Stimulated activated naive CD8-positive, alpha-beta T cell treated with anti-CD3 and anti-CD28 coated beads, Interleukin-15, Interleukin-2, amounts not matched to agents 100 ng/mL and 50 ng/mL, for 24 hours (primary cell): Measurements from ENCODE around the gene REXO4.
"Not testable (repeated sequence)": the region's sequence is repeated elsewhere in the genome, so short reads cannot be mapped to it uniquely, and the experiment has no call there.

Experiments used
- H3K27ac Mint-ChIP-seq: one replicate; pipeline ENCODE4 v1.8.0; 2021; ENCODE audit warnings: mild to moderate bottlenecking, mixed read lengths
- H3K27me3 Mint-ChIP-seq: one replicate; pipeline ENCODE4 v1.8.0; 2021; ENCODE audit warnings: mixed read lengths
- H3K36me3 Mint-ChIP-seq: one replicate; pipeline ENCODE4 v1.8.0; 2021; ENCODE audit warnings: low read depth, mixed read lengths
- H3K4me1 Mint-ChIP-seq: one replicate; pipeline ENCODE4 v1.8.0; 2021; ENCODE audit warnings: low read depth, mixed read lengths
- H3K4me3 Mint-ChIP-seq: one replicate; pipeline ENCODE4 v1.8.0; 2021; ENCODE audit warnings: mild to moderate bottlenecking, mixed read lengths
- H3K9me3 Mint-ChIP-seq: one replicate; pipeline ENCODE4 v1.8.0; 2021; ENCODE audit warnings: mixed read lengths

REXO4 gene

DNA sequence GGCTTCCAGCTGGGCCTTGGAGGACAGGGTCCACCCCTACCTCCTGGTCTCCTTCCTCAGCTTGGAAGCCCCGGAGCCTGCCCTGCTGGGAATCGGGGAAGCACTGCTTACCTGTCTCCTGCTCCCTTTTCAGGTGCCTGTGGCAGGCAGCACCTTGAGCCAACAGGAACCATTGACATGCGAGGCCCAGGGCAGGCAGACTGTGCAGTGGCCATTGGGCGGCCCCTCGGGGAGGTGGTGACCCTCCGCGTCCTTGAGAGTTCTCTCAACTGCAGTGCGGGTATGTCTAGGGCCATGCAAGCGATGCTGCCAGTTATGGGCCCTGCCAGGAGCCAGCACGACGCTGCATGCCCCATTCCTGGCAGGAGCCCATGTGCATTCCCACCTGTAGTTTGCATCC lies 38.1 kb upstream of the REXO4 start:
- H3K4me1 Mint-ChIP-seq = peaks cover 9% of the 10 kb centered on the region
- no peak overlapping the region for H3K27ac Mint-ChIP-seq
- no peaks in the 10 kb centered on the region for H3K36me3 Mint-ChIP-seq
- H3K9me3 Mint-ChIP-seq = no peaks in the 10 kb centered on the region
- no peaks in the 10 kb centered on the region for H3K27me3 Mint-ChIP-seq
- no peak overlapping the region for H3K4me3 Mint-ChIP-seq

DNA sequence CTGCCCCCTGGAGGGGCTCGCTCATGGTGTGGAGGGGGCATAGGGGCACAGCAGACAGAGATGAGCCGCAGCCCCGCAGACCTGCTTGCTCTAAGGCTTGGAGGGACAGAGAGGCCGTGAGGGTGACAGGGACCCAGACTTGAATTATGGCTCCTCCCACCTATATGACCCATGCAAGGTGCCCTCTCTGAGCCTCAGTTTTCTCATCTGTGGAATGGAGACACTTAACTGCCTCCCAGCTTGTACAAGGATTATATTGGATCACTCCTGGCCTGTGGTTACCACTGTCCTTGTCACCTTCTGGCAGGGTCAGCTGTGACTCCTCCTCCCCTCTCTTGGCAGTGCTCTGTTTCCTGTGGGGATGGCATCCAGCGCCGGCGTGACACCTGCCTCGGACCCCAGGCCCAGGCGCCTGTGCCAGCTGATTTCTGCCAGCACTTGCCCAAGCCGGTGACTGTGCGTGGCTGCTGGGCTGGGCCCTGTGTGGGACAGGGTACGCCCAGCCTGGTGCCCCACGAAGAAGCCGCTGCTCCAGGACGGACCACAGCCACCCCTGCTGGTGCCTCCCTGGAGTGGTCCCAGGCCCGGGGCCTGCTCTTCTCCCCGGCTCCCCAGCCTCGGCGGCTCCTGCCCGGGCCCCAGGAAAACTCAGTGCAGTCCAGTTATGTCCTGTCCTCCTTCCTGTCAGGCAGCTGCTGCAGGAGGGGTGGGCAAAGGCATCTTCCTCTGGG lies 37.3 kb upstream of the REXO4 start:
- Mint-ChIP-seq H3K36me3 (no peaks in the 10 kb centered on the region), H3K27ac (no peak overlapping the region), H3K4me1 (peaks cover 4% of the 10 kb centered on the region), H3K27me3 (no peaks in the 10 kb centered on the region), H3K9me3 (no peaks in the 10 kb centered on the region), H3K4me3 (no peak overlapping the region)

DNA sequence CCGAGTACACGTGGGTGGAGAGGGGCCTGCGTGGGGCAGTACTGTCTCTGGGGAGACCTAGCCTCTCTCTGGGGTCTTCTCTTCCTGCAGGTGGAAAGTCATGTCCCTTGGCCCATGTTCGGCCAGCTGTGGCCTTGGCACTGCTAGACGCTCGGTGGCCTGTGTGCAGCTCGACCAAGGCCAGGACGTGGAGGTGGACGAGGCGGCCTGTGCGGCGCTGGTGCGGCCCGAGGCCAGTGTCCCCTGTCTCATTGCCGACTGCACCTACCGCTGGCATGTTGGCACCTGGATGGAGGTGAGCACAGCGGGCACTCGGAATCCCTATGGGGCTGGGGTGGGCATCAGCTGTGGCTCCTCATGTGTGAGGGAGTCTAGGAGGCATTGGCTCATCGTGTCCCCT lies 36.5 kb upstream of the REXO4 start:
- H3K27ac Mint-ChIP-seq = no peak overlapping the region
- no peaks in the 10 kb centered on the region for H3K27me3 Mint-ChIP-seq
- no peak overlapping the region for H3K4me3 Mint-ChIP-seq
- H3K36me3 Mint-ChIP-seq = no peaks in the 10 kb centered on the region
- H3K9me3 Mint-ChIP-seq = no peaks in the 10 kb centered on the region
- peaks cover 3% of the 10 kb centered on the region for H3K4me1 Mint-ChIP-seq

DNA sequence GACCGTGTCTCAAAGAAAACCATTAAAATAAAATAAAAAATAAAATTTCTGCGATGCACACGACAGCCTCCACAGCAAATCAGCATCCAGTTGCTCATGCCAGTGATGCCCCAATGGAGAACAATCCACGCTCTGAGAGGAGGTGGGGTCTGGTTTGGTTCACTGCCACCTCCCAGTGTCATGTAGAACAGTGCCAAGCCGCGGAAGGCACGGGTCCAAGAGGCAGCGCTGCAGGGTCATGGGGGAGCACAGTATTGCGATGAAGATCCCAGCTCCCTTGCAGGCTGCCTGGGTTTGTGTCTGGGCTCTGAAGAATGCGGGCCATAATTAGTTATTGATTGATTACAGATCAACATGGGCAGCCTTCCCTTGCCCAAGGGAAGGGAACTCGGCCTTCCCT lies 35.8 kb upstream of the REXO4 start:
- Mint-ChIP-seq H3K27me3 (no peaks in the 10 kb centered on the region), H3K4me1 (no peaks in the 10 kb centered on the region), H3K27ac (no peak overlapping the region), H3K36me3 (no peaks in the 10 kb centered on the region), H3K4me3 (no peak overlapping the region), H3K9me3 (no peaks in the 10 kb centered on the region)

DNA sequence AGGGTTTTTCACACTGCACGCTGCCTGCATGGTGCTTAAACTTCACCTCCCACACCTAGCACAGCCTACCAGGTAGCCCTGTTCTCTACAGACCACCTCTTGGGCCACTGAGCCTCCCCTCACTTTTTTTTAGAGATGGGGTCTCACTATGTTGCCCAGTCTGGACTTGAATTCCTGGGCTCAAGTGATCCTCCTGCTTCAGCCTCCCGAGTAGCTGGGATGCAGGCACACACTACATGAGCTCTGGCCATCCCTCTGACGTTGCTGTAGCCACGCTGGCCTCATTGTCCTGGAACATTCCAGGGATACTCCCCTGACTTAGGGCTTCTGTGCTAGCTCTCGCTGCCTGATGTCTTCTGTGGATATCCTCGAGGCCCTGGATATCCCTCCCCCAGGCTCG lies 34.8 kb upstream of the REXO4 start:
- H3K4me1 Mint-ChIP-seq = no peaks in the 10 kb centered on the region
- H3K27me3 Mint-ChIP-seq = no peaks in the 10 kb centered on the region
- H3K9me3 Mint-ChIP-seq = no peaks in the 10 kb centered on the region
- H3K4me3 Mint-ChIP-seq = no peak overlapping the region
- no peak overlapping the region for H3K27ac Mint-ChIP-seq
- no peaks in the 10 kb centered on the region for H3K36me3 Mint-ChIP-seq

DNA sequence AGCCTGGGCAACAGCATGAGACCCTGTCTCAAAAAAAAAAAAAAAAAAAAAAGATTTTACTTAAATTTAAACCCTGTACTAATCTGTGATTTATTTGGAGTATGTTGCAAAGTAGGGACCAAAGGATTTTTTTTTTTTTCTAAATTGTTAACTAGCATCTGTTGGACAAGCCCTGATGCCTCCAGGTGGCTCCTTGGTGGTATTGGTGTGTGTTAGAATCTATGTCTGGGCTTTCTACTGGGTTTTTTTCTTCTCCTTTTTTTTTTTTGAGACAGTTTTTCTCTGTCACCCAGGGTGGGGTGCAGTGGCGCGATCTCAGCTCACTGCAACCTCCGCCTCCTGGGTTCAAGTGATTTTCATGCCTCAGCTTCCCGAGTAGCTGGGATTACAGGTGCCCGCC lies 34.1 kb upstream of the REXO4 start:
- H3K4me3 Mint-ChIP-seq, H3K9me3 Mint-ChIP-seq, H3K36me3 Mint-ChIP-seq, H3K4me1 Mint-ChIP-seq, H3K27ac Mint-ChIP-seq, H3K27me3 Mint-ChIP-seq: not testable (repeated sequence)

DNA sequence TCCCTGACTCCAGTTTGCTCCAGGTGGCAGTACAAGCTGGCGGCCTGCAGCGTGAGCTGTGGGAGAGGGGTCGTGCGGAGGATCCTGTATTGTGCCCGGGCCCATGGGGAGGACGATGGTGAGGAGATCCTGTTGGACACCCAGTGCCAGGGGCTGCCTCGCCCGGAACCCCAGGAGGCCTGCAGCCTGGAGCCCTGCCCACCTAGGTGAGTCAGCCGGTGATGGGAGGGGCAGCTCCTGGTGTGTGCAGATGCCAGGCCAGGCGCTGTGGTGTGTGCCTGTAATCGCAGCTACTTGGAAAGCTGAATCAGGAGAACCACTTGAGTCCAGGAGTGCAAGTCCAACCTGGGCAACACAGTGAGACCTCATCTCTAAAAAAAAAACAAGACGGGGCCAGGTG lies 31.9 kb upstream of the REXO4 start:
- no peaks in the 10 kb centered on the region for H3K9me3 Mint-ChIP-seq
- no peak overlapping the region for H3K27ac Mint-ChIP-seq
- H3K27me3 Mint-ChIP-seq = no peaks in the 10 kb centered on the region
- H3K36me3 Mint-ChIP-seq = no peaks in the 10 kb centered on the region
- no peaks in the 10 kb centered on the region for H3K4me1 Mint-ChIP-seq
- H3K4me3 Mint-ChIP-seq = no peak overlapping the region

DNA sequence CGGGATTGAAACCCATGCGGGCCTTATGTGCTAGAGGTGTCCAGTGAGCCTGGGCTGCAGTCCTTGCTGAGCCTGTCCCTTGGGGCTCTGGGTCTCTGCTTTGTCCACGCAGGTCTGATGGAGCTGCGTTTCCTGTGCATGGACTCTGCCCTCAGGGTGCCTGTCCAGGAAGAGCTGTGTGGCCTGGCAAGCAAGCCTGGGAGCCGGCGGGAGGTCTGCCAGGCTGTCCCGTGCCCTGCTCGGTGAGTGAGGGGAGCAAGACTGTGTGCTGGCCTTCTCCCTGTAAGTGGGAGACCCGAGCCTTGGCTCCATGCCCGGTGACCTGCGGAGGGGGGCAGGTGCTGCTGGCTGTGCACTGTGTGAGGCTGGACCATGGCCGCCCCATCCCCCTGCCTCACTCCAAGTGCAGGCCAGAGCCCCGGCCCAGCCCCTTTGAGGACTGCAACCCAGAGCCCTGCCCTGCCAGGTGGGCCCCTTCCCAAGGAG lies 30.7 kb upstream of the REXO4 start:
- no peaks in the 10 kb centered on the region for H3K36me3 Mint-ChIP-seq
- H3K4me3 Mint-ChIP-seq = no peak overlapping the region
- no peak overlapping the region for H3K27ac Mint-ChIP-seq
- H3K27me3 Mint-ChIP-seq = no peaks in the 10 kb centered on the region
- no peaks in the 10 kb centered on the region for H3K4me1 Mint-ChIP-seq
- no peaks in the 10 kb centered on the region for H3K9me3 Mint-ChIP-seq

DNA sequence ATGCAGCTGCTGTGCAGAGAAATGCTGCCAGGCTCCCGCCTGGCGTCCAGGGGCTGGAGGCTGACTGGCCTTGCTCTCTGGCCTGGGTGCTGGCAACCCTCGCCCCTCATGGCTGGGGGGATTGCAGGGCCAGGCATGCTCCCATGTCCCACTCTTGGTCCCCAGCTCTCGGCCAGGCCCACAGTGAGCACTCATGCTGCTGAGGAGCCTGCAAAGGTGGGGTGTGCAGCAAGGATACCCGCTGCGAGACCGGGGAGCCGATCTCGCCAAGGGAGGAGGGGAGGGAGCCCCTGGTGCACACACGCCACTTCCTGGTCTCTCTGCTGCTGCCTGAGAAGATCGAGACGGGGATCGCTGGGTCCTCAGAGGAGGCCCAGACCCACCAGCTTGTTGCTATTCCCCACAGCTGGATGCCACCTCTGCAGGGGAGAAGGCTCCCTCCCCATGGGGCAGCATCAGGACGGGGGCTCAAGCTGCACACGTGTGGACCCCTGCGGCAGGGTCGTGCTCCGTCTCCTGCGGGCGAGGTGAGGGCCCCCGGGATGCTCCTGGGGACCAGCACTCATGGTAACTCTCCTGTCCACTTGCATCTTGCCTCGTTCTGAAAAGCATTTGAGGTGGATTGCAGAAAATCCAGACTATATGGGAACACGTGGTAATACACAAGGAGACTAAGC lies 27.6 kb upstream of the REXO4 start:
- H3K4me1 Mint-ChIP-seq = no peaks in the 10 kb centered on the region
- no peaks in the 10 kb centered on the region for H3K36me3 Mint-ChIP-seq
- no peak overlapping the region for H3K27ac Mint-ChIP-seq
- H3K27me3 Mint-ChIP-seq = no peaks in the 10 kb centered on the region
- no peaks in the 10 kb centered on the region for H3K9me3 Mint-ChIP-seq
- no peak overlapping the region for H3K4me3 Mint-ChIP-seq

DNA sequence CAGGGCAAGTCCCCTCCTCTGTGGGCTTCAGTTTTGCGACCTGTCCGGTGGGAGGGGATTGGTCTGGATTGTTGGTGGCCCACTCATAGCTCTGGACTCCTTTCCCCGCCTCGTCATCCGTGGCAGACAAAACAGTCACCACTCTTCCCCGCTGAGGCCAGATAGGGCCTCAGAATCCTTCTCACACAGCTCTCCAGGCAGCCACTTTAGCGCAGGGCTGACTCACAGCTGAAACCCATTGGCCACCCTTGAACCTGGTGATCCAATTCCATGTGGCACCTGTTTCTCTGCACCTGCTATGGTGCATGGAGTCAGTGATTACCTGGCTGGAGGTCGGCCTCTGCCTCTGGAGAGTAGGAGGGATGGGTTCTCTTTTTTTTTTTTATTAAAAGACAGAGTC lies 26.2 kb upstream of the REXO4 start:
- H3K9me3 Mint-ChIP-seq = no peaks in the 10 kb centered on the region
- no peaks in the 10 kb centered on the region for H3K27me3 Mint-ChIP-seq
- peaks cover 5% of the 10 kb centered on the region for H3K4me1 Mint-ChIP-seq
- H3K36me3 Mint-ChIP-seq = no peaks in the 10 kb centered on the region
- no peak overlapping the region for H3K27ac Mint-ChIP-seq
- no peak overlapping the region for H3K4me3 Mint-ChIP-seq

DNA sequence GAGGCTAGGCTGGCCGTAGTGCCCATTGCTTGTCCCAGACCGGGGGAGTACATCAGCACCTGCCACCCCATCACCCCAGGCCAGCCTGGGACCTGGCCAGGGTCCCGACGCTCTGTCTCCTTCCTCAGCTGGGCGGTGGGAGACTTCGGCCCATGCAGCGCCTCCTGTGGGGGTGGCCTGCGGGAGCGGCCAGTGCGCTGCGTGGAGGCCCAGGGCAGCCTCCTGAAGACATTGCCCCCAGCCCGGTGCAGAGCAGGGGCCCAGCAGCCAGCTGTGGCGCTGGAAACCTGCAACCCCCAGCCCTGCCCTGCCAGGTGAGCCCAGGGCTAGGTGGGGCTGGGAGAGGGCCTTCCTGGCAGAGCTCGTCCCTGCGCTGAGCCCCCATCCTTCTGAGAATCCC lies 25.4 kb upstream of the REXO4 start:
- peaks cover 5% of the 10 kb centered on the region for H3K4me1 Mint-ChIP-seq
- no peak overlapping the region for H3K4me3 Mint-ChIP-seq
- no peak overlapping the region for H3K27ac Mint-ChIP-seq
- H3K36me3 Mint-ChIP-seq = no peaks in the 10 kb centered on the region
- H3K27me3 Mint-ChIP-seq = no peaks in the 10 kb centered on the region
- H3K9me3 Mint-ChIP-seq = no peaks in the 10 kb centered on the region

DNA sequence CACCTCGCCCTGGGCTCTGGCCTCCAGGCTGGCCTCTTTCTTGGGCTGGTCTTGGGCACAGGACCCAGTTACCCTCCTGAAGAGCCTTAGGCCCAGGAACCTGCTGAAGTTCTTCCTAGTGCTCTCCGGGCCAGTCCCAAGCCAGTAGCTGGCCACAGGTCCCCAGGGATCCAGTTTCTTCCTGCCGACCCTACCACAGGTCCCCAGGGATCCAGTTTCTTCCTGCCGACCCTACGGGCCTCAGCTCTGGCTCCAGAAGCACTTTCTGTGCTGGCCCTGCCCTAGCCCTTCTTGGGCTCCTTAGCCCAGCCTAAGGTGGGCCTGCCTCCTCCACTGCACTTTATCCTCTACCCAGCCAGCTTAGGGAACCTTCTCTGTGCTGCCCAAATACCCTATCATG lies 23.8 kb upstream of the REXO4 start:
- no peak overlapping the region for H3K4me3 Mint-ChIP-seq
- no peaks in the 10 kb centered on the region for H3K27me3 Mint-ChIP-seq
- H3K27ac Mint-ChIP-seq = no peak overlapping the region
- peaks cover 5% of the 10 kb centered on the region for H3K4me1 Mint-ChIP-seq
- H3K36me3 Mint-ChIP-seq = no peaks in the 10 kb centered on the region
- no peaks in the 10 kb centered on the region for H3K9me3 Mint-ChIP-seq

DNA sequence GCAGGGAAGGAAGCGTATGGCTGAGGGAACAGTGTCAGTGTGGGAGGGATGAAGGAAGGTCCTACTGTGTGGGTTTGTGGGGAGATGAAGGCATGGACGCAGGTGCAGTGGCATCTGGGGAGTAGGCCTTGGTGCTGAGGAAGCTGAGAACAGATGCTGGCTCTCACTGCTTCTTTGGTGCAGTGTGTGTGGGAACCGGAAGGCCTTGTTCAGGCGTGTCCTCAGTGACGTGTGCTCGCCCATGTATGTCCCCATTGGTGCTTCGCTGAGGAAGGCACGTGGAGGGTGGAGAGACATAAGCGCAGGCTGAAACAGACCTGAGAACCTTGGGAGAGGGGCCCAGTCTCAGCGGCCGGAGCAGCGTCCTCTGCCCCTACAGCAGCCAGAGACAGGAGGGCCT lies 23.1 kb upstream of the REXO4 start:
- H3K4me3 Mint-ChIP-seq = no peak overlapping the region
- peaks cover 5% of the 10 kb centered on the region for H3K4me1 Mint-ChIP-seq
- H3K9me3 Mint-ChIP-seq = no peaks in the 10 kb centered on the region
- H3K36me3 Mint-ChIP-seq = no peaks in the 10 kb centered on the region
- H3K27ac Mint-ChIP-seq = no peak overlapping the region
- no peaks in the 10 kb centered on the region for H3K27me3 Mint-ChIP-seq

DNA sequence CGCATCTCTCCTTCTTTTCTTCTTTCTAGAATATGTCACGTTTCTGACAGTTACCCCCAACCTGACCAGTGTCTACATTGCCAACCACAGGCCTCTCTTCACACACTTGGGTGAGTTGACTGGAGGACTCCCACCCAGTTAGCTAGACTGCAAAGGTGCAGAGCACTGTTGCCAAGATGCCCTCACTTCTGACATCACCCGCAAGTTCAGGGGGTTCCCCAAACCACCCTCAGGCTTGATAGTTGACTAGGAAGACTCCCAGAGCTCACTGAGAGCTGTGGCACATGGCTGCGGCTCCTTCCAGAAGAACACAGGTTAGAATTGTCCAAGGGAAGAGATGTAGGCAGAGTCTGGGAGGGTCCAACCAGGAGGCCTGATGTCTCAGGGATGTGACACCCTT lies 21.5 kb upstream of the REXO4 start:
- Mint-ChIP-seq H3K4me3 (no peak overlapping the region), H3K27ac (no peak overlapping the region)

DNA sequence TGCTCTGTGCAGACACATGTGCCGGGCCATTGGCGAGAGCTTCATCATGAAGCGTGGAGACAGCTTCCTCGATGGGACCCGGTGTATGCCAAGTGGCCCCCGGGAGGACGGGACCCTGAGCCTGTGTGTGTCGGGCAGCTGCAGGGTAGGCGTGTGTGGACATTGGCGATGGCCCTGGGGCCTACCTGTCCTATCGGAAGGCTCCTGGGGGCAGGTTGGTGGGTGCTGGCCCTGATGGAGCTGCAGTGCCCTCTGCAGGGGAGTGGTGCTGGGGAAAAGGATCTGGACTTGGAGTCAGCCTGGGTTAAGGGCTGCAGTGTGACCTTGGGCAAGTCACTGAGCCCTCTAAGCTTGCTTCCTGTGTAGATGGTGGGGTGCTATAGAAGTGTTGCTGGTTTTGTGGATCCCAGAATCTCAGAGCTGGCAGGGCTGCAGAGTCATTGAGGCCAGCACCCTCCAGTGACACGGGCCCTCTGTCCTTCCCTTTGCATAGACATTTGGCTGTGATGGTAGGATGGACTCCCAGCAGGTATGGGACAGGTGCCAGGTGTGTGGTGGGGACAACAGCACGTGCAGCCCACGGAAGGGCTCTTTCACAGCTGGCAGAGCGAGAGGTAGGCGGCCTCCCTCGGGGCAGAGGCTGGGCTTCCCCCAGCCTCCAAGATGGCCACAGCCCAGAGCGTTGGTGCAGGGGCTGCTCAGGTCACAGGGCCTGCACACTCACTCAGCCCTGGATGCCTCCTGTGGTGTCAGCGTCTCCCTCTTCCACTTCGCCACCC lies 20.1 kb upstream of the REXO4 start:
- Mint-ChIP-seq H3K36me3 (no peaks in the 10 kb centered on the region), H3K27ac (no peak overlapping the region), H3K4me1 (peaks cover 5% of the 10 kb centered on the region), H3K4me3 (no peak overlapping the region), H3K9me3 (no peaks in the 10 kb centered on the region), H3K27me3 (no peaks in the 10 kb centered on the region)

More for the DNA sequence above, 21.5 kb upstream of the REXO4 start:
- Mint-ChIP-seq H3K9me3 (no peaks in the 10 kb centered on the region), H3K36me3 (no peaks in the 10 kb centered on the region), H3K4me1 (peaks cover 5% of the 10 kb centered on the region), H3K27me3 (no peaks in the 10 kb centered on the region)
